GM19397 (cell line): ENCODE measurements around the gene CYB5D1.
A peak's percentile ranks its signal among the peaks of the same experiment; 100 is the strongest.

ENCODE experiments used
- ATAC-seq: cut with Tn5 transposase; IDR thresholded peaks from one replicate; pipeline ENCODE4 v1.9.1; 2021; ENCODE audit warnings: mild to moderate bottlenecking, moderate library complexity; ENCODE audit not compliant: unreplicated experiment

Gene CYB5D1

DNA sequence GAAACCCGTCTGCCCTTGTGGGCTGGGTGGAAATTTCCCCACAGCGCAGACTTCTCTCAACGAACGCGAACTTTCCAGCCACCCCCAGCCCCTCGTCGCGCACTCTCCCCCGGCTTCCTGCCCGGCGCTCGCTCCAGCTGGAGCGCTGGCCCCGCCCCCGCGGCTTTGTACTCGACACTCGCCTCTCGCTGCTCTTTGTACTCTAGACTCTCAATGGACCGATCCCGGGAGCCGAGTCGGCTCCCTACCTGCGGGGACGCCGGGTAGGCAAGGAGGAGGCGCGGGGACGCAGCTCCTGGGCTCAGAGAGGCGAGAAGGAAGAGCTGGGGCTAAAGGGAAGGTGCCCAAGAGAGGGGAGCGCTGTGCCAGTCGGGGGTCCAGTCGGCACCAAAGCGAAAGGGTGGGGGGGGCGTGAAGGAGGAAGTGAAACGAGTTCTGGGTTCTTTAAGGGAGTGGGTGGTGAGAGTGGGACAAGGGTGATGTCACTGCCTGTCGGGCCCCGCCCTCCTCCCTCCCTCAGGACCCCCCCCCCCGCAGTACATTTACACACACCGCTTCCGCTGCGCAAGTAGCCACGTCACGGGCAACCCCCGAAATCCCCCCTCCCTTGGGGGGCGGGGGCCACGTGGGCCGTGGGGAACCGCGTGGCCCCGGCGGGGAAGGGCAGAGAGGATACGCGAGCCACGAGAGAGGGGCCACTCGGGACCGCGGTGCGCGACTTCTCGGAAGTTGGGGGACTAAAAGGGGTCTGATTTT is 14.1 kb upstream of the CYB5D1 start:
- ATAC-seq, result peak; percentile 35

DNA sequence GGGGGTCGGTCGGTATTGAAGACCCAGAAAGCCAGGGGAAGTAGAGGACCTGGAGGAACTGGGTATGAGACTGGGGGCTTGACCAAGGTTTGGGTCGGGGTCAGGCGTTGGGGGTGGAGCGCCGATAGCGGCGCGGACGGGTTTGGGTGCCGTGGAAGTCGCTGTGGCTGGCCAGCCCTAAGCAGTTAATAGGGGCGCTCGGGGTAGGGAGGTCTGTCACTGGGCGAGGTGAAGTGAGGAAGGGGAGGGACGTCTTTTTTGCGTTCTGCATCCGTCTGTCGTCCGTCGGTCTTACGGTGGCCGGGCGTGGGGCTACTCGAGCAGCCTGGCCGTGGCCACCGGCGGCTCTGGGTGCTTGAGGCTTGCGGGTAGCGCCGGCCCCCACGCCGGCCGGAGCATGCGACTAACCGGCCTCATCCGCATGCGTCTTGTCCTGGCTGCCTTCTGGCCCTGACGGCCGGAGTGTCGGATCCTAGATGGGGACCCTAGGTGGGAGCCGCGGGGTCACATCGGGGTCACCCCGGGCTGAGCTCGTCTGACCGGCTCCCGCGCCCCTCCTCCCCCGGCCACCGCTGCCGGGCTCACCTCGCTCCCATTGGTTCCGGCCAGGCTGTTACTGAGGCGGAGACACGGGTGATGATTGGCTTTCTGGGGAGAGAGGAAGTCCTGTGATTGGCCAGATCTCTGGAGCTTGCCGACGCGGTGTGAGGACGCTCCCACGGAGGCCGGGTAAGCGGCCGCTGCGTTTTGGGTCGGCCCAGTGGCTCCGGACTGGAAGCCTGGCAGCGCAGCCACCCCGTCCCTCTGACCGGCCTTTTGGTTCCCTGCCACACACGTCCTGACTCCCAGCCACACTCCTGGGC is 13.3 kb upstream of the CYB5D1 start:
- peak; percentile 41 for ATAC-seq

DNA sequence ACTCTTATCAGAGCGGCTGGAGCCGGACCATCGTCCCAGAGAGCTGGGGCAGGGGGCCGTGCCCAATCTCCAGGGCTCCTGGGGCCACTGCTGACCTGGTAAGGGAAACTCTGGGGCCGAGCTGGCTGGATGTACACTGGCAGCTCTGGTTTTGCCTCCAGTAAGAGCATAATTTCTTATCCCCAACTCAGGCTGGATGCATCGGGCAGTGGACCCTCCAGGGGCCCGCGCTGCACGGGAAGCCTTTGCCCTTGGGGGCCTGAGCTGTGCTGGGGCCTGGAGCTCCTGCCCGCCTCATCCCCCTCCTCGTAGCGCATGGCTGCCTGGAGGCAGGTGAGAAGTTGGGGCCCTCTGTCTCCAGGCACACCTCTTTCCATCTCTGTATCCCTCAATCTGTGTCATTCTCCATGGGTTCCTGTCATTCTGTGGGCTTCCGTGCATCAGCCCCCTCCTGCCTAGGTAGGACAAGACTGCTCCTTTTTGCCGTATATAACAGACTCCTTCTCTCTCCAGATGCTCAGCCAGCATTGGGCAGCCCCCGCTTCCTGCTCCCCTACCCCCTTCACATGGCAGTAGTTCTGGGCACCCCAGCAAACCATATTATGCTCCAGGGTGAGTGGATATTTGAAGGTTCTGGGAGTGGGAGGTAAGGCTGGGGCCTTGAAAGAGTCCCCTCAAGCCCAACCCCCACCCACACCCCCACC is 12.3 kb upstream of the CYB5D1 start:
- no peak for ATAC-seq

DNA sequence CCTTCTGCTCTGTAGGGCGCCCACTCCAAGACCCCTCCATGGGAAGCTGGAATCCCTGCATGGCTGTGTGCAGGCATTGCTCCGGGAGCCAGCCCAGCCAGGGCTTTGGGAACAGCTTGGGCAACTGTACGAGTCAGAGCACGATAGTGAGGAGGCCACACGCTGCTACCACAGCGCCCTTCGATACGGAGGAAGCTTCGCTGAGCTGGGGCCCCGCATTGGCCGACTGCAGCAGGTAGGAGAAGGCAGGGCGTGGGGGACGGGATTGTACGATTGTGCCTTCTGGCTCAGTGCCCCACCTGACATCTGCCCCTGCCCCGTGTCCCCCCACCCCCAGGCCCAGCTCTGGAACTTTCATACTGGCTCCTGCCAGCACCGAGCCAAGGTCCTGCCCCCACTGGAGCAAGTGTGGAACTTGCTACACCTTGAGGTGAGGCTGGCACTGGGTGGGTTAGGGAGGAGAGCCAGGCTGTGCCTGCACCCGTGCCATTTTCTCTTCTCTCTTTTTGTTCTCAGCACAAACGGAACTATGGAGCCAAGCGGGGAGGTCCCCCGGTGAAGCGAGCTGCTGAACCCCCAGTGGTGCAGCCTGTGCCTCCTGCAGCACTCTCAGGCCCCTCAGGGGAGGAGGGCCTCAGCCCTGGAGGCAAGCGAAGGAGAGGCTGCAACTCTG is 11.6 kb upstream of the CYB5D1 start:
- ATAC-seq, result no peak

DNA sequence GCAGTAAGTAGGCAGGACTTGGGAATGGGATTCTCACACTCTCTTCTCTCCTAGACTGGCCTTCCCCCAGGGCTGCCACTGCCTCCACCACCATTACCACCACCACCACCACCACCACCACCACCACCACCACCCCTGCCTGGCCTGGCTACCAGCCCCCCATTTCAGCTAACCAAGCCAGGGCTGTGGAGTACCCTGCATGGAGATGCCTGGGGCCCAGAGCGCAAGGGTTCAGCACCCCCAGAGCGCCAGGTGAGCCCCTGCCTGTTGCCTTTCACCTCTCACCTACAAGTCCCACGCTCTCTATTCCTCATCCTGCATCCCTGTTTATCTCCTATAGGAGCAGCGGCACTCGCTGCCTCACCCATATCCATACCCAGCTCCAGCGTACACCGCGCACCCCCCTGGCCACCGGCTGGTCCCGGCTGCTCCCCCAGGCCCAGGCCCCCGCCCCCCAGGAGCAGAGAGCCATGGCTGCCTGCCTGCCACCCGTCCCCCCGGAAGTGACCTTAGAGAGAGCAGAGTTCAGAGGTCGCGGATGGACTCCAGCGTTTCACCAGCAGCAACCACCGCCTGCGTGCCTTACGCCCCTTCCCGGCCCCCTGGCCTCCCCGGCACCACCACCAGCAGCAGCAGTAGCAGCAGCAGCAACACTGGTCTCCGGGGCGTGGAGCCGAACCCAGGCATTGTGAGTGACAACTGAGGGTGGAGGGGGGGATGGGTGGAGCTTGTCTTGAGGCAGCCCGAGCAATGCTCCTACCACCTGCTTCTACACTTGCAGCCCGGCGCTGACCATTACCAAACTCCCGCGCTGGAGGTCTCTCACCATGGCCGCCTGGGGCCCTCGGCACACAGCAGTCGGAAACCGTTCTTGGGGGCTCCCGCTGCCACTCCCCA is 10.8 kb upstream of the CYB5D1 start:
- no peak for ATAC-seq

DNA sequence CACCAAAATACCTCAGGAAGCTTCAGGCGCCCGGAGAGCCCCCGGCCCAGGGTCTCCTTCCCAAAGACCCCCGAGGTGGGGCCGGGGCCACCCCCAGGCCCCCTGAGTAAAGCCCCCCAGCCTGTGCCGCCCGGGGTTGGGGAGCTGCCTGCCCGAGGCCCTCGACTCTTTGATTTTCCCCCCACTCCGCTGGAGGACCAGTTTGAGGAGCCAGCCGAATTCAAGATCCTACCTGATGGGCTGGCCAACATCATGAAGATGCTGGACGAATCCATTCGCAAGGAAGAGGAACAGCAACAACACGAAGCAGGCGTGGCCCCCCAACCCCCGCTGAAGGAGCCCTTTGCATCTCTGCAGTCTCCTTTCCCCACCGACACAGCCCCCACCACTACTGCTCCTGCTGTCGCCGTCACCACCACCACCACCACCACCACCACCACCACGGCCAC is 9.6 kb upstream of the CYB5D1 start:
- no peak for ATAC-seq

DNA sequence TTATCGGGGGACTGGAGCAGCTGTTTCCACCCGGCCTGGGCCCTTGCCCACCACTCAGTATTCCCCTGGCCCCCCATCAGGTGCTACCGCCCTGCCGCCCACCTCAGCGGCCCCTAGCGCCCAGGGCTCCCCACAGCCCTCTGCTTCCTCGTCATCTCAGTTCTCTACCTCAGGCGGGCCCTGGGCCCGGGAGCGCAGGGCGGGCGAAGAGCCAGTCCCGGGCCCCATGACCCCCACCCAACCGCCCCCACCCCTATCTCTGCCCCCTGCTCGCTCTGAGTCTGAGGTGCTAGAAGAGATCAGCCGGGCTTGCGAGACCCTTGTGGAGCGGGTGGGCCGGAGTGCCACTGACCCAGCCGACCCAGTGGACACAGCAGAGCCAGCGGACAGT is 9.1 kb upstream of the CYB5D1 start:
- ATAC-seq, result no peak

DNA sequence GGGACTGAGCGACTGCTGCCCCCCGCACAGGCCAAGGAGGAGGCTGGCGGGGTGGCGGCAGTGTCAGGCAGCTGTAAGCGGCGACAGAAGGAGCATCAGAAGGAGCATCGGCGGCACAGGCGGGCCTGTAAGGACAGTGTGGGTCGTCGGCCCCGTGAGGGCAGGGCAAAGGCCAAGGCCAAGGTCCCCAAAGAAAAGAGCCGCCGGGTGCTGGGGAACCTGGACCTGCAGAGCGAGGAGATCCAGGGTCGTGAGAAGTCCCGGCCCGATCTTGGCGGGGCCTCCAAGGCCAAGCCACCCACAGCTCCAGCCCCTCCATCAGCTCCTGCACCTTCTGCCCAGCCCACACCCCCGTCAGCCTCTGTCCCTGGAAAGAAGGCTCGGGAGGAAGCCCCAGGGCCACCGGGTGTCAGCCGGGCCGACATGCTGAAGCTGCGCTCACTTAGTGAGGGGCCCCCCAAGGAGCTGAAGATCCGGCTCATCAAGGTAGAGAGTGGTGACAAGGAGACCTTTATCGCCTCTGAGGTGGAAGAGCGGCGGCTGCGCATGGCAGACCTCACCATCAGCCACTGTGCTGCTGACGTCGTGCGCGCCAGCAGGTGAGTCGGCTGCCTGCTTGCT is 8.6 kb upstream of the CYB5D1 start:
- no peak for ATAC-seq

DNA sequence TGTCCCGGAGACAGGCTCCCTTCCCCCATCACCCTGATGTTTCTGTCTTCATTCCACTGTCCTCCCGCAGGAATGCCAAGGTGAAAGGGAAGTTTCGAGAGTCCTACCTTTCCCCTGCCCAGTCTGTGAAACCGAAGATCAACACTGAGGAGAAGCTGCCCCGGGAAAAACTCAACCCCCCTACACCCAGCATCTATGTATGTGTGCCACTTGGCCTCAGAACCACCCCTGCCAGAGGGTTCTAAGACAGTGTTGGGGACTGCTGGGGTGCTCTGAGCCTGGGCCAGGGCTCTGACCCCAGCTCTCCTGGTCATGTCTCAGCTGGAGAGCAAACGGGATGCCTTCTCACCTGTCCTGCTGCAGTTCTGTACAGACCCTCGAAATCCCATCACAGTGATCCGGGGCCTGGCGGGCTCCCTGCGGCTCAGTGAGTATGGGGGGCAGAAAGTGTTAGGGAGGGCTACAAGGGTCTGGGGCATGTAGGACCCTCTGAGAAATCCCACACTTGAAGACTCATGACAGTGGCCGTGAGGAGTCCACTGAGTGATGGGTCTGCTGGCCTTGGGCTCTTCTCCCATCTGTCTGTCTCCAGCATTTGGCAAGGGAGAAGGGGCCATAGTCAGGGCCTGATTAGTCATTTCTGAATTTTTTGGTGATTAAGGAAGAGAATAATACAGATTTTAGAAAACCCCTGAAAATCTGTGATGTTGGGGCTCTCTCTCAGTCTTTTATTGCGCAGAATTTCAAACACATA is 7.9 kb upstream of the CYB5D1 start:
- ATAC-seq, result no peak

DNA sequence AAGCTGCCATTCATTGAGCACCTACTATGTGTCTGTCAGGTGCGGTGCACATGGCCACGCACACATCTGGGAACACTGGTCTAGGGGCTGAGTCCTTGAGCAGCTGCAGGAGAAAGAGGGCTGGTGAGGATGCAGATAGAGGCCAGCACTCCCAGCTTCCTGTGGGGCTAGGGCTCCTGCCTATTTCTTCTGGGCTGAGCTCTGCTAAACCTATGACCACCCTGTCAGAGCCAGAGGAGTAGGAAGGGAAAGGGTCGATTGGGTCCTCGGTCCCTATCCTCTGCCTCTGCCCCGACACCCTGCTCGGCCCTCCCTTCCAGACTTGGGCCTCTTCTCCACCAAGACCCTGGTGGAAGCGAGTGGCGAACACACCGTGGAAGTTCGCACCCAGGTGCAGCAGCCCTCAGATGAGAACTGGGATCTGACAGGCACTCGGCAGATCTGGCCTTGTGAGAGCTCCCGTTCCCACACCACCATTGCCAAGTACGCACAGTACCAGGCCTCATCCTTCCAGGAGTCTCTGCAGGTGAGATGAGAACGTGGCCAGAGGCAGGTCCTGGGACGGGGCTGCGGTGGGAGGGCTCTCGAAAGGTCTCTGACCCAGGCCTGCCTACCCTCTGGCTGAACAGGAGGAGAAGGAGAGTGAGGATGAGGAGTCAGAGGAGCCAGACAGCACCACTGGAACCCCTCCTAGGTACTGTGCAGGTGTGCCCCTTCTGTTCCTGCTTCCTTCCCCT is 6.9 kb upstream of the CYB5D1 start:
- no peak for ATAC-seq

DNA sequence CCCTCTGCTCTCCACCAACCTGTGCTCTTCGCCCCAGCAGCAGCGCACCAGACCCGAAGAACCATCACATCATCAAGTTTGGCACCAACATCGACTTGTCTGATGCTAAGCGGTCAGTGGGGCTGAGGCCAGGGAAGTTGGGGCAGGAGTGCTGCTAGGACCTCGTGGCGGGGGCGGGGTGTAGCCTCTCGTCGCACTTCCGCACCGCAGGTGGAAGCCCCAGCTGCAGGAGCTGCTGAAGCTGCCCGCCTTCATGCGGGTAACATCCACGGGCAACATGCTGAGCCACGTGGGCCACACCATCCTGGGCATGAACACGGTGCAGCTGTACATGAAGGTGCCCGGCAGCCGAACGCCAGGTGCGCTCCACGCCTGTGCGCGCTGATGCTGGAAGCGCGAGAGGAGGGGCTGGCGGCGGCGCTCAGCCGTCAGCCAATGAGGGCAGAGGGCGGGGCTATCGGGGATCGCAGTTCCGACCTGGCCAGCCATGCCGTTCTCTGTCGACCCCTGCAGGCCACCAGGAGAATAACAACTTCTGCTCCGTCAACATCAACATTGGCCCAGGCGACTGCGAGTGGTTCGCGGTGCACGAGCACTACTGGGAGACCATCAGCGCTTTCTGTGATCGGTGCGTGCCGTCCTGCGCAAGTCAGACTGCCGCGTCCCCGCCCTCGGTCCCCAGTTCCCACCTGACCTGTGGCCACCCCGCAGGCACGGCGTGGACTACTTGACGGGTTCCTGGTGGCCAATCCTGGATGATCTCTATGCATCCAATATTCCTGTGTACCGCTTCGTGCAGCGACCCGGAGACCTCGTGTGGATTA is 6.2 kb upstream of the CYB5D1 start:
- ATAC-seq, result peak; percentile 77

DNA sequence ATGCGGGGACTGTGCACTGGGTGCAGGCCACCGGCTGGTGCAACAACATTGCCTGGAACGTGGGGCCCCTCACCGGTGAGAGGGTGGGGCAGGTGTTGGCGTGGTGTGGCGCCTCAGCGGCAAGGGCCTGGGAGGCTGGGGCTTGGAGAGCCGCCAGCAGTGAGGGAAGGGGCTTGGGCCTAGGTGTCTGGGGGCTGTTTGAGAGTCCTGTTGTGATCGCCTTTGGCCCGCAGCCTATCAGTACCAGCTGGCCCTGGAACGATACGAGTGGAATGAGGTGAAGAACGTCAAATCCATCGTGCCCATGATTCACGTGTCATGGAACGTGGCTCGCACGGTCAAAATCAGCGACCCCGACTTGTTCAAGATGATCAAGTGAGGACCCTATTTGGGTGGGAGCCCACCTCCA is 5.5 kb upstream of the CYB5D1 start:
- no peak for ATAC-seq

DNA sequence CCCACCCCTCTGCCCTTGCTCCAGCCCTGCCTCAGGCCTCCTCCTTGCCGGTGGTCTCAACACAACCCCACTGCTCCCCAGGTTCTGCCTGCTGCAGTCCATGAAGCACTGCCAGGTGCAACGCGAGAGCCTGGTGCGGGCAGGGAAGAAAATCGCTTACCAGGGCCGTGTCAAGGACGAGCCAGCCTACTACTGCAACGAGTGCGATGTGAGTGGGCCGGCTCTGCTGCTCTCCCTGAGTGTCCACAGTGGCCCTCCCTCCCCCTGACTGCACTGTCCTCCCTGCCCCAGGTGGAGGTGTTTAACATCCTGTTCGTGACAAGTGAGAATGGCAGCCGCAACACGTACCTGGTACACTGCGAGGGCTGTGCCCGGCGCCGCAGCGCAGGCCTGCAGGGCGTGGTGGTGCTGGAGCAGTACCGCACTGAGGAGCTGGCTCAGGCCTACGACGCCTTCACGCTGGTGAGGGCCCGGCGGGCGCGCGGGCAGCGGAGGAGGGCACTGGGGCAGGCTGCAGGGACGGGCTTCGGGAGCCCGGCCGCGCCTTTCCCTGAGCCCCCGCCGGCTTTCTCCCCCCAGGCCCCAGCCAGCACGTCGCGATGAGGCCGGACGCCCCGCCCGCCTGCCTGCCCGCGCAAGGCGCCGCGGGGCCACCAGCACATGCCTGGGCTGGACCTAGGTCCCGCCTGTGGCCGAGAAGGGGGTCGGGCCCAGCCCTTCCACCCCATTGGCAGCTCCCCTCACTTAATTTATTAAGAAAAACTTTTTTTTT is 4.7 kb upstream of the CYB5D1 start:
- ATAC-seq, result no peak

DNA sequence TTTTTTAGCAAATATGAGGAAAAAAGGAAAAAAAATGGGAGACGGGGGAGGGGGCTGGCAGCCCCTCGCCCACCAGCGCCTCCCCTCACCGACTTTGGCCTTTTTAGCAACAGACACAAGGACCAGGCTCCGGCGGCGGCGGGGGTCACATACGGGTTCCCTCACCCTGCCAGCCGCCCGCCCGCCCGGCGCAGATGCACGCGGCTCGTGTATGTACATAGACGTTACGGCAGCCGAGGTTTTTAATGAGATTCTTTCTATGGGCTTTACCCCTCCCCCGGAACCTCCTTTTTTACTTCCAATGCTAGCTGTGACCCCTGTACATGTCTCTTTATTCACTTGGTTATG is 4.1 kb upstream of the CYB5D1 start:
- no peak for ATAC-seq

DNA sequence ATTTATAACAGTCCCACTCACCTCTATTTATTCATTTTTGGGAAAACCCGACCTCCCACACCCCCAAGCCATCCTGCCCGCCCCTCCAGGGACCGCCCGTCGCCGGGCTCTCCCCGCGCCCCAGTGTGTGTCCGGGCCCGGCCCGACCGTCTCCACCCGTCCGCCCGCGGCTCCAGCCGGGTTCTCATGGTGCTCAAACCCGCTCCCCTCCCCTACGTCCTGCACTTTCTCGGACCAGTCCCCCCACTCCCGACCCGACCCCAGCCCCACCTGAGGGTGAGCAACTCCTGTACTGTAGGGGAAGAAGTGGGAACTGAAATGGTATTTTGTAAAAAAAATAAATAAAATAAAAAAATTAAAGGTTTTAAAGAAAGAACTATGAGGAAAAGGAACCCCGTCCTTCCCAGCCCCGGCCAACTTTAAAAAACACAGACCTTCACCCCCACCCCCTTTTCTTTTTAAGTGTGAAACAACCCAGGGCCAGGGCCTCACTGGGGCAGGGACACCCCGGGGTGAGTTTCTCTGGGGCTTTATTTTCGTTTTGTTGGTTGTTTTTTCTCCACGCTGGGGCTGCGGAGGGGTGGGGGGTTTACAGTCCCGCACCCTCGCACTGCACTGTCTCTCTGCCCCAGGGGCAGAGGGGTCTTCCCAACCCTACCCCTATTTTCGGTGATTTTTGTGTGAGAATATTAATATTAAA is 3.6 kb upstream of the CYB5D1 start:
- ATAC-seq, result no peak
